Vein endothelial cell (primary cell): ENCODE data around the gene GABRE. TPM values are rescaled to one million over a fixed set of nuclear protein-coding genes. Genes with fewer than 3 reads are reported as not detected.

Experiments
- total RNA-seq: library from RNA; depleted of rRNA; stranded (reverse); fragments of >200 nt; gene quantifications from 2 replicates; pipeline ENCODE4 v1.2.3, GENCODE V29; 2012

Gene GABRE
- total RNA-seq = 28.9 and 36.3 TPM in 2 replicates

GRCh38 chrX:151974336-151975227 is at the start of gene GABRE:
TSS of gene GABRE (minus strand) at chrX:151974676. CDS start at chrX:151974625, 51 bp downstream.

GRCh38 chrX:151912780-151913179 is 61.7 kb downstream of the GABRE start, which contains the start of gene MAGEA4:
TSS of gene MAGEA4 (plus strand) at chrX:151912889. CDS start at chrX:151923665, 10,776 bp downstream.

Other genes with a start within 250 kb of the GABRE start
- gene CNGA2, start 239.9 kb downstream of the GABRE start, total RNA-seq = not detected in 2 replicates
- gene MAGEA4, start 61.8 kb downstream of the GABRE start, total RNA-seq = not detected in 2 replicates
- gene MAGEA10, start 163.9 kb upstream of the GABRE start, total RNA-seq = not detected in 2 replicates